OCI-M2 (cell line): Measurements from ENCODE around the gene CCDC146.
"Not testable (repeated sequence)": the region's sequence is repeated elsewhere in the genome, so short reads cannot be mapped to it uniquely, and the experiment has no call there.

Experiments
- DNase-seq: peaks from one replicate; lab custom pipeline; 2025; ENCODE audit not compliant: unreplicated experiment; lab: John Stamatoyannopoulos, UW

The CCDC146 gene

DNA sequence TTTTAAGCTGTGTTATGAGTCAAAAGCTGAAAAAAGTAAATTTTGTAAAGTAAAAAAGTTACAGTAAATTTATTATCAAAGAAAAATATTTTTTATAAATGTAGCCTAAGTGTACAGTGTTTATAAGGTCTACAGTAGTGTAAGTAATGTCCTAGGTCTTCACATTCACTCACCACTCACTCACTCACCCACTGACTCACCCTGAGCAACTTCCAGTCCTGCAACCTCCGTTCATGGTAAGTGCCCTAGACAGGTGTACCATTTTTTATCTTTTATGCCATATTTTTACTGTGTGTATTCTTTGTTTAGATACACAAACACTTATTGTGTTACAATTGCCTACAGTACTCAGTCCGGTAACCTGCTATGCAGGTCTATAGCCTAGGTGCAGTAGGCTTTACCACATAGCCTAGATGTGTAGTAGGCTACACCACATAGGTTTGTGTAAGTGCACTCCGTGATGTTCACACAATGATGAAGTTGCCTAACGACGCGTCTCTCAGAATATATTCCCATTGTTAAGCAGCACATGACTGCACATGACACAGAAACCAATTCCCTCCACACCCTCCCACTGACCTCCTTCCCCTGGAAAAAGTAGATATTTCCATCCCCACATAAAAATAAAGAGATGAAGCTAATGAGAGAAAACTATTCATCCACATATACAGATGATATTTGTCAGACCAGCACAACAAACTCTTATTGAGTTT, 122.0 kb downstream of the CCDC146 start:
- DNase-seq = no peak

GRCh38 chr7:77245015-77245755, 122.8 kb downstream of the CCDC146 start:
- no peak for DNase-seq

DNA sequence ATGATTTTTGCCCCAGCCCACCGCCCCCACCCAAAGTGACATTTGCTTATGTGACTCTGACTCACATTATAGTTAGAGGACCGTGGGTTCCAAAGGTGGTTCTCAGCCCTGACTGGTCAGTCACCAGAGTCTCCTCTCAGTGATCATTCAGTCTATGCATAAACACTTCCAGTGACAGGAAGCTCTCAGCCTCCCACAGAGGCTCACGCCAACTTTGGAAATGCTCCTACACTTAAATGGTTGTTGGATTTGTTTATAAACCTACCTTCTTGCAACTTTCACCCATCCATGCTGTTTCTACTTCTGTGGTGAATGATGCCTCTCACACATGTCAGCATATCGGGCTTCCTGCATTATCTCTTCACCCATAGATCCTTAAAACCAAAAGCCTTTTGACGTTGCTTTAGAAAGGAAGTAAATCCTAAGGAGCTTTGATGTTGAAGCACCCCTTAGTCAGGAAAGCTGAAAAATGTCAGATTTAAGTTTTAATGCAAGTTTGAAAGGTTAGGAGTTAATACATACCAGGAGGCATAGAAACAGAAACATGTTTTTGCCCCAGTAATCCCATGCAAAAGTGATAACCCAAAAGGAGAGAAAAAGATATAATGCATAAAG, 123.7 kb downstream of the CCDC146 start:
- no peak for DNase-seq

GRCh38 chr7:77247206-77247850, 124.9 kb downstream of the CCDC146 start:
- no peak for DNase-seq

- no peak for DNase-seq
Measured at GRCh38 chr7:77248154-77248553, 125.7 kb downstream of the CCDC146 start.

GRCh38 chr7:77252506-77252905, 130.1 kb downstream of the CCDC146 start:
- DNase-seq = no peak

GRCh38 chr7:77253151-77253550, 130.7 kb downstream of the CCDC146 start:
- no peak for DNase-seq

- DNase-seq = no peak
Measured at GRCh38 chr7:77254429-77254828, 132.0 kb downstream of the CCDC146 start.

DNA sequence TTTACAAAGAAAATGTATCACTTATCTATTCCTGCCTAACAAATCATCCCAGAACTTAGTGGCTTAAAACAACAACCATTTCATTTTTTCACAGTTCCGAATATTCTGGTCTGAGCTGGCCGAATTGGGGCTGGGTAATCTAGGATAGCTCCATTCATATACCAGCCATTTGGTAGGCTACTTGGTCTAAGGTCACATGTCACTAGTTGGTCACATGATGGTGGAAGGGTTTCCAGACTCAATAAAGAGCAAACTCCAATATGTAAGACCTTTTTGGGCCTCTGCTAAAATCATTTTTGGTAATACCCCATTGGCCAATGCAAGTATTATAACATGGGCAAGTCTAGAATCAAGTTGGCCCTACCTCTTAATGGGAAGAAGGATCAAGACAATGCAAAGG, 132.5 kb downstream of the CCDC146 start:
- no peak for DNase-seq

DNA sequence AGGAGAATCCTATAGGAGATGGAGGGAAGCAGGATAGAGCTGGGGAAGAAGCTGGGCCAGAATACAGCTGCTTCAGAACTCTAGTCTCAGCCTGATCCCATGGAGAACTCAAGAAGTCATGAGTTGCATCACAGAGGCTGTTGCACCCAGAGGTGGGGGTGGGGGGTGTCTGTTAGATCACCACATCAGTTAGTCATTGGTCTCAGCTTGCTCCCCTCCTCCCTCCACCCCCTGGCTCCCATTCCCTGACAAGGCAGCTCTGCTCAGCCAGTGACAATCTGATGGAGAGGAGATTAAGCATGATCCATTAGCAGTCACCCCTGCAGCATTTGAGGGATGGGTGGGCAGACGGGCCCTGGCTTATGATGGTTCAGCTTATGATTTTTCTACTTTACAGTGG, 135.6 kb downstream of the CCDC146 start:
- DNase-seq = no peak

DNA sequence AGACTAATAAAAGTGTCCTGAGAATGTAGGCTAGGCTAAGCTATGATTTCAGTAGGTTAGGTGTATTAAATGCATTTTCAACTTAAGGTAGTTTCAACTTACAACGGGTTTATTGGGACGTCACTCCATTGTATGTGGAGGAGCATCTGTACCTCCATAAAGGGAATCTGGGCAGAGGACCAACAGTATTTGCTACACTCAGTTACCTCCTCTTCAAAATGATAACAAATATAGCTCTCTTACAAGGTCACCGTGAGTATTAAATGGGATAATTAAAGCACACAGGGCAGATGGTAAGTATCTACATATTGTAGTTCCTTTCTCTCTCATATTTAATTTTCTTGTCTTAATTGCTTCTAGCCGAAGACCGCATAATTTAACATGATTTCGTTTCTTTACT, 136.2 kb downstream of the CCDC146 start:
- no peak for DNase-seq

GRCh38 chr7:77262316-77262715, 139.9 kb downstream of the CCDC146 start:
- DNase-seq = no peak

GRCh38 chr7:77265666-77266065, 143.3 kb downstream of the CCDC146 start:
- DNase-seq = no peak

GRCh38 chr7:77266291-77266794, 143.9 kb downstream of the CCDC146 start:
- no peak for DNase-seq

DNA sequence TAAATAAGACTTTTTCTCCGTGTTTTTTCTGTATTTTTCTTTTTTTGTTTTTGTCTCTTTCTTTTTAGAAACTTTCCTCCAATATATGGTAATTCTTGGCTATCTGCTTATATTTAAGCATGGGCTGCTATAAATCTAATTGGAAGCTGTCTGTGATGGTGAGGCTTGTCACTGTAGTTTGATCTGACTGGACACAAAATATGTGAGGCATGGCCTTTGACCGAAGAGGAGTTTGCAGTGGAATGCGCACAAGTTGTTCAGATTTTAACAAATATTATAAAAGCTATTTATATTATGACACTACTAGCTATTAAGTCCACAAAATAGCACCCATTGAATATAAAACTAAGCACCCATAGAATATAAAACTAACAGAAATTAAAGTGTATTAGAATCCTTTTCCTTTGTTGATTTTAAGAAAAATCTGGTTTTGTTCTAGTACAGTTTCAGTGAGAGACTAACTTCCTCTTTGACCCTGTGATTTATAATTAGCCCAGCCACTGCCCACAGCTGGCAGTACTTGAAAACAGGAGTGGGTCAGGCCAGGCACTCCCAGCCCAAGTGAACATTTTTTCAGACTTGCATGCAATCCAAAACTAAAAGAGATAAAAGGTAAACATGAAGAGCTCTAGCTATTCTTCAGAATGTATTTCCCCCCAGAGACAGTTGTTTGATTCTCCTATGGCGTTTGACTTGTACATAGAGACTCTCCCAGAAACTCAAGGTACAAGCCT, 147.1 kb downstream of the CCDC146 start:
- DNase-seq = no peak

- no peak for DNase-seq
Measured at GRCh38 chr7:77270094-77270480, 147.7 kb downstream of the CCDC146 start.

DNA sequence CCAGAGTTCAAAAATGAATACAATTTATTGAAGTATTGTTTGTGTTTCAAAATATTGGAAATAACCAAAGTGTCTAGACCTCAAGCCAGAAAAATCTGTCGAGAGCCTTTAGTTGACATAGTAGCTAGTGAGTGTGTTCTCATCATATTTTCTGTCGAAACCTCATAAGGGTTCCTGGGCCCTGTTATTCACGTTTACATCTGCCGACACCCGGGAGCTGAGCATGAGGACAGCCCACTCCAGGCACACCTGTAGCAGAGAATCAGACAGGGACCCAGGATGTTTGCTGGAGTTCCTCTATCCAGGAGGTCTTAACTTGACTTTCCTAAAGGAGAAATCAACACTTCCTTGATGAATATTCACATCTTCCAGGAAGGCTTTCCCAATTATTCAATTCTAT, 149.4 kb downstream of the CCDC146 start:
- no peak for DNase-seq

- DNase-seq = not testable (repeated sequence)
Measured at GRCh38 chr7:77275663-77276062, 153.2 kb downstream of the CCDC146 start.

- DNase-seq = no peak
Measured at GRCh38 chr7:77276120-77276519, 153.7 kb downstream of the CCDC146 start.

GRCh38 chr7:77281780-77282478, 159.5 kb downstream of the CCDC146 start:
- no peak for DNase-seq
